Left cardiac atrium (tissue), 4 donors: Measurements from ENCODE around the gene ANKRD11. TPM values are rescaled to one million over a fixed set of nuclear protein-coding genes. Genes with fewer than 3 reads are reported as not detected.
"Not testable (repeated sequence)": the region's sequence is repeated elsewhere in the genome, so short reads cannot be mapped to it uniquely, and the experiment has no call there.

ENCODE experiments used
- ATAC-seq, 2 donors: fragments of 200-7000 bp; cut with Tn5 transposase; one replicate each; pipeline ENCODE4 v1.9.1; 2020; ENCODE audit warnings: mild to moderate bottlenecking in 2 of 2, moderate library complexity in 2 of 2
- DNase-seq: peaks from one replicate; pipeline ENCODE4 v3.0.0-alpha.2; 2020
- intact Hi-C, 2 donors: fragments of 100-400 bp; cut with DNase I; formaldehyde crosslinking; loops; one replicate each; pipeline versions ENCODE4 v1.14.1 to v1.15.1; 2022 to 2023
- total RNA-seq, 2 donors: library from RNA; stranded (reverse); fragmentation: NEBNext Ultra II Directional; extraction: Animal tissue kit (Norgen Biotek cat#: 25700); gene quantifications; one replicate each; pipeline ENCODE4 v1.2.1, GENCODE V29; 2021
- donor health status: DM: no; HTN: yes; CAD: no.
- donor health status: DM: no; HTN: yes; CAD: no; lungs with severe emphysema.
- donor health status: DM: yes; HTN: yes; CAD: no.
- donor health status: Dilated cardiomyopathy.

The ANKRD11 gene
- total RNA-seq, 2 donors from 2014 or later = 74.3 to 86.2 TPM

DNA sequence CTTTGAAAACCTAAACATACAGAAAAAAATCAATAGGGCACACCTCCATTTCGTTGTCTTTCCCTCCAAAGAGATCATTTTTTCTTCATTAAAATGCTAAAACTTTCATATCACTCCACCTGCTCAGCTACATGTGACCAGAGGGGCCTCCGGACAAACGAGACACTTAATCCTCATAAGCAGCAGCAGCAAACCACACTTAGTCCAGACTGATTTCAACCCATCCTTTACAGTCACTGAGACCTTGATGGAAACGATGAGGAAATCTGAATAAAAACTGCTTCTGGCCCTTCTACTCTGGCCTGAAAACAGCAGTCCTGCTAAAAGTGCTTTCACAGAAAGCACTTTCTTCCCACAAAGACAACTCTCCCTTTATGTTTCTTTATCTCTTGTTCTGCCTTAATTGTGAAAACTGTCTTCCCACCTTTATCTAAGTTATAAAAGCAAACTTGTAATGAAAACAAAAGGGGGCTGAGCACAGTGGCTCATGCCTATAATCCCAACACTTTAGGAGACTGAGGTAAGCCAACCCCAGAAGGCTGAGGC, 4.6 kb downstream of the ANKRD11 start:
- ATAC-seq (no peak), DNase-seq (no peak)
- intact Hi-C loops = loop anchor here in 1 of 2 donors (10.0 kb wide), 1 partner anchor 141 kb away; no protein-coding TSS in a partner anchor

DNA sequence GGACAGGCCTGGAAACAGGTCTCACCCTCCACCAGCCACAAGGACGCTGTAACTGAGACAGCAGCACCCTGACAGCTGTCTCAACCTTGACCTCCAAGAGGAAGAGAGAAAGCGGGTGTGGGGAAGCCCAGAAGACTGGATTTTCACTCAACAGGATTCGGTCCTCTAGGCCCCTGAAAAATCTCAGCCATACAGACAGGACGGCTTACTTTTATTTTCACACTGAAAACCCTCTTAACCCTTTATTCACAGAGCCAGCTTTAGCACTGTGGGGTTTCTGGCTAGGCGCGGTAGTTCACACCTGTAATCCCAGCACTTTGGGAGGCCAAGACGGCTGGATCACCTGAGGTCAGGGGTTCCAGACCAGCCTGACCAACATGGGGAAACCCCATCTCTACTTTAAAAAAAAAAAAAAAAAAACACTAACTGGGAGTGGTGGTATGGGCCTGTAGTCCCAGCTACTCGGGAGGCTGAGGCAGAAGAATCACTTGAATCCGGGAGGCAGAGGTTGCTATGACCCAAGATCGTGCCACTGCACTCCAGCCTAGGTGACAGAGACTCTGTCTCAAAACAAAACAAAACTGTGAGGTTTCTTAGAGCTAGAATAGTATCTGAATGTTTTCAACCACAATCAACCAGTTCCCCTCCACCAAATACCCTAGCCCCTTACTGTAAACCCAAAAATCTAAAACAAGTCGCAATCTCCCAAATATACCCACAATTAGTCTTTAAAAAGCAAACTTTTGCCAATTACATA, 5.3 kb downstream of the ANKRD11 start:
- DNase-seq (no peak), ATAC-seq (no peak)
- intact Hi-C loops = loop anchor here in 1 of 2 donors (10.0 kb wide), 1 partner anchor 140 kb away; no protein-coding TSS in a partner anchor

DNA sequence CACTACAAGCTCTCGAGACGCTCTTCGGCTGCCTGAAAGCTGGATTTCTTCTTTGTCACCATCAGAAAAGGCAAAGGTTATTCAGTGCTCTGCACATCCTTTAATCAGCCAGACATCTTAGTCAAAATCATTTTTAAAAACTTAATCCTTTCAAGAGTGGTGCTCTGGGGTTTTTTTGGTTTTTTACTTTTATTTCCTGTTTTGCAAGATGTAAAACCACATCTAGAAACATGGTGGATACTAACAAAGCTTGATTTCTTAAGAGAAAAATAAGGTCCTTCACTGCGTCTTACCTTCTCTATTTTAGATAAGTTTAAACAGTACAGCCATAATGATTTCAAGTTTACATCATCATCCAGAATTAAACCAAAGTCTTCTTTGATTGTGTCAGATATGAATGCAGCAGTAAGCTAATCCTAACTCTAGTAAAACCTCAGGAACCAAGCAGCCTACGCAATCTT, 6.3 kb downstream of the ANKRD11 start:
- no peak for ATAC-seq
- intact Hi-C loops = loop anchor here in 1 of 2 donors (10.0 kb wide), 1 partner anchor 139 kb away; no protein-coding TSS in a partner anchor
- no peak for DNase-seq

DNA sequence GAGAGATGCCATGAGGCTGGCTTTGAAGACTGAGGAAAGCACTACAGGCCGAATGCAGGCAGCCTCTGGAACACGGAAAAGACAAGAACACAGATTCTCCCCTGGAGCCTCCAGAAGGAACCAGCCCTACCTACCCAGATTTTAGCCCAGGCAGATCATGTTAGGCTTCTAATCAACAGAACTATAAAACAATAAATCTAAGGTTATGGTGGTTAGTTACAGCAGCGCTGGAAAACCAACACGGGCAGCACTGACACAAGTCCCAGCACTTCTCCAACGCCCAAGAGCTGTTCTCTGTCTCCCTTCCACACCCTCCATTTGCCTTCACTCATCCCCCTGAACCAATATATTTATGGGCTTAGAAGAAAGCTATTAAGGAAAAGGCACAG, 7.5 kb downstream of the ANKRD11 start:
- ATAC-seq = no peak
- intact Hi-C loops = loop anchor here in 1 of 2 donors (10.0 kb wide), 1 partner anchor 138 kb away; no protein-coding TSS in a partner anchor

GRCh38 chr16:89482150-89482816, 8.1 kb downstream of the ANKRD11 start:
- intact Hi-C loops = loop anchor here in 1 of 2 donors (10.0 kb wide), 1 partner anchor 137 kb away; no protein-coding TSS in a partner anchor
- DNase-seq (no peak), ATAC-seq (no peak)

More for the DNA sequence above, 7.5 kb downstream of the ANKRD11 start:
- no peak for DNase-seq

DNA sequence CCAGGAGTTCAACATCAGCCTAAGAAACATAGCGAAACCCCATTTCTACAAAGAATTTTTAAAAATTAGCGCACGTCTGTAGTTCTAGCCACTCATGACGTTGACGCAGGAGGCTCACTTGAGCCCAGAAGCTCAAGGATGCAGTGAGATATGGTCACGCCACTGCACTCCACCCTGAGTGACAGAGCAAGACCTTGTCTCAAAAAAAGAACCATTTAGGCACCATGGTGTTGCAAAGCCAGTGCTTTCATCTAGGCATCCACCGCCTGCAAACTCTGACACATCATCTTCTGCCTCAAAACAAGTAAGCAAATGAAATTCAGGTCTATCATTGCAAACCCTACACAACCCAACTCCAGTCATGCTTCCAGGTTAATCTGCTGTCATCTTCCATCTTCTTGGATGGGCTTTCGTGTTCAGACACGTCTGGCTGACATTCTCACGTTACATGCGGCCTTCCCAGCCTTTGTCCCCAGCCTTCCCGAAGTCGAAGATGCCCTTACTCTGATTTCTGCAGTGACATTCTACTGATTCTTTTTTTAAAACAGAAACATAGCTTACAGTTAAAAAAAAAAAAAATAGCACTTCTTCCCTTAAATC, 8.9 kb downstream of the ANKRD11 start:
- intact Hi-C loops = loop anchor here in 1 of 2 donors (10.0 kb wide), 1 partner anchor 137 kb away; no protein-coding TSS in a partner anchor
- ATAC-seq = no peak
- no peak for DNase-seq

DNA sequence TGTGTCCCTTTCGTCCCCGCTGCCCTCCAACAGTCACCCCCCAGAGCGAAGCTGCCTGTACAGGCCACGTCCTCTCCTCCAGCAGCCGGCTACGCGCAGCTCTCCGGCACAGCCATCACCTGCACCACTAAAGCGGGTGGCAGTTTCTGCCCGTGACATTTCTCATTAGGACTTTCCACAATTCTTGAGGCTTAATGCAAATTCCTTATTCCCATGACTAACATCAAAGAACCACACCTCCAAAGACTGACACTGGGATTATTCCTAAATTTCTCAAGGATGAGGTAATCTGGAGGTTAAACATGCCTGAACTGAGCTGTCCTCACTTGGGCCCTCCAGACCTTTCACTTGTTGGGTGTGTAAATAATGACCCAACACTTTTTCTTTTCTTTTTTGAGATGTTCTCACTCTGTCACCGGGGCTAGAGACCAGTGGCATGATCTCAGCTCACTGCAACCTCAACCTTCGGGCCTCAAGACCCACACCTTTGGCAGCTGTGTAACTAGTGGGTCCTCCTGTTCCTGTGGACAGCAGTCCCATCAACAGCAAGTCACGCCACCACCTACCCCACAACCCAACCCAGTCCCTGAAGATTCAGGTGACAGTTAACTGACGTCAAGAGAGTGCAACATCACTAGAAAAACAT, 11.7 kb downstream of the ANKRD11 start:
- ATAC-seq (peak in 1 of 2 donors; percentile 48), DNase-seq (no peak)
- intact Hi-C loops = no loop called here

- no peak for DNase-seq
- ATAC-seq = no peak
- intact Hi-C loops = no loop called here
Measured at GRCh38 chr16:89476811-89477261, 13.5 kb downstream of the ANKRD11 start.

GRCh38 chr16:89476379-89476778, 14.0 kb downstream of the ANKRD11 start:
- ATAC-seq (peak in 1 of 2 donors; percentile 56), DNase-seq (no peak)
- intact Hi-C loops = no loop called here

- intact Hi-C loops = no loop called here
- ATAC-seq = no peak
- DNase-seq = no peak
Measured at GRCh38 chr16:89475144-89475543, 15.2 kb downstream of the ANKRD11 start.

GRCh38 chr16:89473791-89474414, 16.5 kb downstream of the ANKRD11 start:
- intact Hi-C loops = no loop called here
- ATAC-seq (peak in 1 of 2 donors; percentile 44), DNase-seq (no peak)

- intact Hi-C loops = no loop called here
- no peak for ATAC-seq
- DNase-seq = no peak
Measured at GRCh38 chr16:89473136-89473712, 17.1 kb downstream of the ANKRD11 start.

DNA sequence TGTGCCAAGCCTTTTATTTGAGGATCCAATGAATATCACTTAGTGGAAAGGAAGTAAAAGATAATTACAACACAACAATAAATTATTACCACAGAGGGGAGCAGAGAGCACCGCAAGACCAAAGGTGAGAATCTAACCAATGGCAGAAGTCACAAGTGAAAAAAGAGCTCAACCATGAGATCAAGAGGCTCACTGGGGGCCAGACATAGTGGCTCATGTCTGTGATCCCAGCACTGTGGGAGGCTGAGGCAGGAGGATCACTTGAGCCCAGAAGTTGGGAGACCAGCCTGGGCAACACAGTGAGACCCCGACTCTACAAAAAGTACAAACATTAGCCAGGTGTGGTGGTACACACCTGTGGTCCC, 17.7 kb downstream of the ANKRD11 start:
- ATAC-seq = no peak
- intact Hi-C loops = no loop called here
- DNase-seq = no peak

DNA sequence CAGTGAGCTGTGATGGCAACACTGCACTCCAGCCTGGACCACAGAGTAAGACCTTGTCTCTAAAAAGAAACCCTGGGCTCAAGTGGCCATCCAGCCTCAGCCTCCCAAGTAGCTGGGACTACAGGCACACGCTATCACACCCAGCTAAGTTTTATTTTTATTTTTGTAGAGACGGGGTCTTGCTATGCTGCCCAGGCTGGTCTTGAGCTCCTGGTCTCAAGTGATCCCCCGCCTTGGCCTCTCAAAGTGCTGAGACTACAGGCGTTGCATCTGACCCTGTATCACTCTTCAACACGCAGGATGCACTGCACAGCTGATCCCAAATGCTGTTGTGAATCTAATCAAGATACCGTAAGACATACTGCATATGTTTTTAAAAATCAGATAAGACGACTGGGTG, 23.0 kb downstream of the ANKRD11 start:
- intact Hi-C loops = no loop called here
- ATAC-seq (no peak), DNase-seq (no peak)

DNA sequence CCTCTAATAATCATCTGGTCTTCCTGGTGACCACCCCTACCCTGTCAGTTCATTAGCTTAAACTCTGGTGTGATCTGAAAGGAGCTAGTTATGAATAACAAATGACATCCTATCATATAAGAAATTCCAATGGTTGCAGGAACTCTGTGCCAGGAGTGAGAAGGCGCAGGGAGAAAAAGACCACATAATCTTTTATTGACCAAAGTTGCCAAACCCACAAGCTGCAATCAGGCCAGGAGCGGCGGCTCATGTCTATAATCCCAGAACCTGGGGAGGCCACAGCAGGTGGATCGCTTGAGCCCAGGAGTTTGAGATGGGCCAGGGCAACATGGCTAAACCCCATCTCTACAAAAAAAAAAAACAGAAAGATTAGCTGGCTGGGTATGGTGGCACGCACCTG, 23.4 kb downstream of the ANKRD11 start:
- no peak for DNase-seq
- intact Hi-C loops = no loop called here
- ATAC-seq = no peak

DNA sequence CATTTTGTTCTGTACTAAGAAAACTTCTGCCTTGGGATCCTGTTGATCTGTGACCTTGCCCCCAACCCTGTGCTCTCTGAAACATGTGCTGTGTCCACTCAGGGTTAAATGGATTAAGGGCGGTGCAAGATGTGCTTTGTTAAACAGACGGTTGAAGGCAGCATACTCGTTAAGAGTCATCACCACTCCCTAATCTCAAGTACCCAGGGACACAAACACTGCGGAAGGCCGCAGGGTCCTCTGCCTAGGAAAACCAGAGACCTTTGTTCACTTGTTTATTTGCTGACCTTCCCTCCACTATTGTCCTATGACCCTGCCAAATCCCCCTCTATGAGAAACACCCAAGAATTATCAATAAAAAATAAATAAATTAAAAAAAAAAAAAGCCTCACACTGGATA, 27.0 kb downstream of the ANKRD11 start:
- DNase-seq, ATAC-seq, intact Hi-C loops: not testable (repeated sequence)

DNA sequence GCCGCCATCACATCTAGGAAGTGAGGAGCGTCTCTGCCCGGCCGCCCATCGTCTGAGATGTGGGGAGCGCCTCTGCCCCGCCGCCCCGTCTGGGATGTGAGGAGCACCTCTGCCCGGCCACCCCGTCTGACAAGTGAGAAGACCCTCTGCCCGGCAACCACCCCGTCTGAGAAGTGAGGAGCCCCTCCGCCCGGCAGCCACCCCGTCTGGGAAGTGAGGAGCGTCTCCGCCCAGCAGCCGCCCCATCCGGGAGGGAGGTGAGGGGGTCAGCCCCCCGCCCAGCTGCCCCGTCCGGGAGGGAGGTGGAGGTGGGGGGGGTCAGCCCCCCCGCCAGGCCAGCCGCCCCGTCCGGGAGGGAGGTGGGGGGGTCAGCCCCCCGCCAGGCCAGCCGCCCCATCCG, 27.7 kb downstream of the ANKRD11 start:
- intact Hi-C loops, ATAC-seq, DNase-seq: not testable (repeated sequence)

- DNase-seq, intact Hi-C loops, ATAC-seq: not testable (repeated sequence)
Measured at GRCh38 chr16:89461890-89462289, 28.5 kb downstream of the ANKRD11 start.
